GM19395 (cell line): ENCODE data around the gene GOLGA8B.
"Not testable (repeated sequence)": the region's sequence is repeated elsewhere in the genome, so short reads cannot be mapped to it uniquely, and the experiment has no call there.

Experiments used
- ATAC-seq: cut with Tn5 transposase; IDR thresholded peaks from one replicate; pipeline ENCODE4 v1.9.1; 2021; ENCODE audit warnings: mild to moderate bottlenecking, moderate library complexity; ENCODE audit not compliant: unreplicated experiment

Gene GOLGA8B

GRCh38 chr15:34564711-34565110, 18.7 kb downstream of the GOLGA8B start:
- not testable (repeated sequence) for ATAC-seq

- not testable (repeated sequence) for ATAC-seq
Observed at GRCh38 chr15:34560814-34561213, 22.6 kb downstream of the GOLGA8B start.

GRCh38 chr15:34559764-34560163, 23.7 kb downstream of the GOLGA8B start:
- not testable (repeated sequence) for ATAC-seq

GRCh38 chr15:34555162-34555561, 28.3 kb downstream of the GOLGA8B start:
- not testable (repeated sequence) for ATAC-seq

- not testable (repeated sequence) for ATAC-seq
Observed at GRCh38 chr15:34554716-34555115, 28.7 kb downstream of the GOLGA8B start.

GRCh38 chr15:34554126-34554525, 29.3 kb downstream of the GOLGA8B start:
- ATAC-seq, result not testable (repeated sequence)

- ATAC-seq, result peak; percentile 67
Observed at GRCh38 chr15:34550129-34550528, 33.3 kb downstream of the GOLGA8B start.

- ATAC-seq, result peak; percentile 67
Observed at GRCh38 chr15:34549381-34549809, 34.1 kb downstream of the GOLGA8B start.

- not testable (repeated sequence) for ATAC-seq
Observed at GRCh38 chr15:34543860-34544649, 39.4 kb downstream of the GOLGA8B start.

- not testable (repeated sequence) for ATAC-seq
Observed at GRCh38 chr15:34535857-34536256, 47.6 kb downstream of the GOLGA8B start.
